GM21717 (cell line): ENCODE measurements around the gene TRIM75.
"Not testable (repeated sequence)": the region's sequence is repeated elsewhere in the genome, so short reads cannot be mapped to it uniquely, and the experiment has no call there.

Source experiments
- ATAC-seq: cut with Tn5 transposase; IDR thresholded peaks from one replicate; pipeline ENCODE4 v1.9.1; 2021; ENCODE audit warnings: mild to moderate bottlenecking, moderate library complexity; ENCODE audit not compliant: unreplicated experiment

Gene TRIM75

GRCh38 chr4:165073346-165073745 lies 19.7 kb downstream of the TRIM75 start:
- ATAC-seq, result not testable (repeated sequence)

- ATAC-seq, result no peak
These were observed 23.4 kb downstream of the TRIM75 start for GRCh38 chr4:165077034-165077578.

GRCh38 chr4:165079476-165079875 lies 25.8 kb downstream of the TRIM75 start:
- ATAC-seq, result no peak

GRCh38 chr4:165084787-165085186 lies 31.1 kb downstream of the TRIM75 start:
- ATAC-seq, result not testable (repeated sequence)

GRCh38 chr4:165085946-165086345 lies 32.3 kb downstream of the TRIM75 start:
- ATAC-seq, result no peak

GRCh38 chr4:165088366-165088765 lies 34.7 kb downstream of the TRIM75 start:
- no peak for ATAC-seq

- not testable (repeated sequence) for ATAC-seq
These were observed 38.5 kb downstream of the TRIM75 start for GRCh38 chr4:165092187-165092586.

- no peak for ATAC-seq
These were observed 41.2 kb downstream of the TRIM75 start for GRCh38 chr4:165094873-165095272.

GRCh38 chr4:165095291-165095690 lies 41.6 kb downstream of the TRIM75 start:
- no peak for ATAC-seq

GRCh38 chr4:165096776-165097175 lies 43.1 kb downstream of the TRIM75 start:
- no peak for ATAC-seq

- ATAC-seq, result no peak
These were observed 48.0 kb downstream of the TRIM75 start for GRCh38 chr4:165101641-165102040.

- ATAC-seq, result no peak
These were observed 52.9 kb downstream of the TRIM75 start for GRCh38 chr4:165106518-165106917.
